Large intestine (tissue), 3 donors: Measurements from ENCODE around the gene VTN. TPM values are rescaled to one million over a fixed set of nuclear protein-coding genes. Genes with fewer than 3 reads are reported as not detected.

Experiments
- DNase-seq, 2 donors: peaks; one replicate each; pipeline versions ENCODE4 v3.0.0 to v3.0.0-alpha.2; 2013
- H3K27ac ChIP-seq: one replicate; pipeline ENCODE4 v1.5.1; 2013; ENCODE audit warnings: low read length
- H3K27me3 ChIP-seq: 2 replicates; pipeline ENCODE4 v1.6.1; 2013; ENCODE audit warnings: low read length; ENCODE audit not compliant: control insufficient read depth, insufficient read depth
- H3K36me3 ChIP-seq: 2 replicates; pipeline ENCODE4 v1.6.1; 2013; ENCODE audit warnings: low read length; ENCODE audit not compliant: control insufficient read depth, insufficient read depth
- H3K4me1 ChIP-seq: one replicate; pipeline ENCODE4 v1.6.1; 2013; ENCODE audit warnings: low read length; ENCODE audit not compliant: control insufficient read depth, insufficient read depth
- H3K4me3 ChIP-seq: one replicate; pipeline ENCODE4 v1.5.1; 2013; ENCODE audit warnings: low read length
- H3K9me3 ChIP-seq: one replicate; pipeline ENCODE4 v1.6.1; 2013; ENCODE audit warnings: mild to moderate bottlenecking, low read depth, low read length, moderate library complexity; ENCODE audit not compliant: control insufficient read depth
- WGBS: methylation state at CpG from one replicate; pipeline ENCODE4 v1.1.5; 2013; ENCODE audit warnings: low lambda C conversion rate; ENCODE audit not compliant: insufficient coverage; 5-methylcytosine and 5-hydroxymethylcytosine counted together
- polyA plus RNA-seq: library from polyadenylated mRNA; unstranded; fragments of 120-200 nt; gene quantifications from one replicate; pipeline ENCODE4 v1.2.1, GENCODE V29; 2013

Gene VTN
- polyA plus RNA-seq, 1 donor = 12.2 TPM

- no peaks in the 10 kb centered on the region for H3K27me3 ChIP-seq
- H3K9me3 ChIP-seq = peaks cover 2% of the 10 kb centered on the region
- peak within 1 kb of the TSS; percentile 87 for H3K4me3 ChIP-seq
- peak within 1 kb of the TSS; percentile 77 for H3K27ac ChIP-seq
- WGBS = no CpG with 5 or more reads among the region's 70 CpGs
- peaks cover 50% of the 10 kb centered on the region for H3K4me1 ChIP-seq
- peak; percentile 65 to 83 for DNase-seq
- peaks cover 19% of the 10 kb centered on the region for H3K36me3 ChIP-seq
These were observed 35.7 kb upstream of the VTN start, which contains the start of gene SLC46A1 for GRCh38 chr17:28405632-28406472. Gene SLC46A1 (minus strand): TSS chr17:28406212. CDS start chr17:28406114, 98 bp downstream.

DNA sequence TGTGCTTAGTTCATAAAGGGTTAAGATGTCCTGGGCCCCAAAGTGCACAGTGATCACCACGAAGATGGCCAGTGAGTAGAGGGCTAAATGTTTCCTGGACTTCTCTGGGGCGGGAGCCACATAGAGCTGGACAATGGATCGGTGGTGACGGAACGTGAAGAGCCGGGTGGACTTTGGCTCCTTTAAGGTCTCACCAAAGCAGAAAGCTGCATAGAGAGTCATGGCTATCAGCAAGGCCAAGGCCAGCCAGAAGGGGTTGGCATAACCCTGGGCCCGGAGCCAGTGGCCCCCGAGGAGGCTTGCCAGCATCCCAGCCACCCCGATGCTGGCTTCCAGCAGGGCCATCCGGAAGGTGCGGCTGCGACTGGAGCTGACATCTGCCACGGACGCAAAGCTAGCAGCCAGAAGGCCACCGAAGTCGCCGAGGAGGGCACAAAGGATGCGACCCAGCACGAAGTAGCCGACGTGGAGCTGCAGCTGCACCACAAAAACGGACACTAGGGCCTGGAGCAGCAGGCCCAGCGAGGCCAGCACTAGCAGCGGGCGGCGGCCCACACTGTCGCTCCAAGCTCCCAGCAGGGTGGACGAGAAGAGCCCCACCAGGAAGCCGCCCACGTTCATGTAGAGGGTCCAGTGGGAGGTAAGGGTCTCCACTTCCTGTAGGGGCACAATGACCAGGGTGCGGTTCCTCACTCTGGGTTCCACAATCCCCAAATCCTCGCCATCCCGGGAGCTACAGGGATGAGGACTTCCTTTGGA is 34.9 kb upstream of the VTN start:
- H3K27ac ChIP-seq = peak overlapping the region; percentile 77
- peaks cover 2% of the 10 kb centered on the region for H3K9me3 ChIP-seq
- peak in 1 of 2 donors; percentile 45 for DNase-seq
- peaks cover 50% of the 10 kb centered on the region for H3K4me1 ChIP-seq
- WGBS = no CpG with 5 or more reads among the region's 33 CpGs
- peaks cover 27% of the 10 kb centered on the region for H3K36me3 ChIP-seq
- H3K4me3 ChIP-seq = peak overlapping the region; percentile 87
- H3K27me3 ChIP-seq = no peaks in the 10 kb centered on the region

DNA sequence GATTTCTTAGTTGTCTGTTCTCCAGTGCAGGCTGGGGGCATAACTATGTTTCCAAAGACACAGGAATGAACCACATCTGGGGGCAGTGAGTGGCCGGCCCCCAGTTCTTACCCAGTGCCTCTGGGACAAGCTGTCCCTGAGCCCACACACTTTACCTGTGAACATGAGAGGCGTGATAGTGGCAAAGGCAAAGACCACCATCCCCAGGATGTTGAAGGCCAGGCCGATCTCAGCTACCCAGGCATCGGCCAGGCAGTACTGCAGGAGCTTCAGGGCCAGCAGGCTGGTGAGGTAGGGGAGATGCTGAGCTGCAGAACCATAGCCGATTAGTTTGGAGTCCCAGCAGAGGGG is 34.3 kb upstream of the VTN start:
- peaks cover 33% of the 10 kb centered on the region for H3K36me3 ChIP-seq
- WGBS = no CpG with 5 or more reads among the region's 5 CpGs

DNA sequence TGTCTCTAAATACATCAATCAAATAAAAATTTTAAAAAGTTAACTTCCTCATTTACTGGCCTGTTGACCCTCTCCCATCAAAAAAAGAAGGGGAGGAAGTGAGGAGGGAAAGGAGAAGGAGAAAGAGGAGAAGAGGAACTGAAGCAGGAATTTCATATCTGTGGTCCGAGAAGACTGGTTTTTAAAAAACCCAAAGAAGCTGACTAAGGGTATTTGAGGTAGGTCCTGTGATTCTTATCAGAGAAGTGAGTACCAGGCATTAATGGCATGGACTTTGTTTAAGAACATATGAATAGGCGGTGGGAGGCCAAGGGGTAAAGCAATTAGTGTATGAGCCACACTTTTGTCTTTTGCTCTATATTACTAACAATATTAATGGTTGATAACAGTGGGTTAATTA is 33.9 kb upstream of the VTN start:
- Histone ChIP-seq H3K4me3 (peak overlapping the region; percentile 87), H3K27ac (peak overlapping the region; percentile 77), H3K4me1 (peaks cover 56% of the 10 kb centered on the region), H3K27me3 (no peaks in the 10 kb centered on the region), H3K36me3 (peaks cover 37% of the 10 kb centered on the region), H3K9me3 (peaks cover 2% of the 10 kb centered on the region)
- DNase-seq = peak in 1 of 2 donors; percentile 40
- WGBS = 0% methylated on average over 1 of the region's 2 CpGs

More for the DNA sequence above, 34.3 kb upstream of the VTN start:
- H3K9me3 ChIP-seq = peaks cover 2% of the 10 kb centered on the region
- no peaks in the 10 kb centered on the region for H3K27me3 ChIP-seq
- peak overlapping the region; percentile 77 for H3K27ac ChIP-seq
- H3K4me3 ChIP-seq = peak overlapping the region; percentile 87
- H3K4me1 ChIP-seq = peaks cover 52% of the 10 kb centered on the region
- no peak for DNase-seq

DNA sequence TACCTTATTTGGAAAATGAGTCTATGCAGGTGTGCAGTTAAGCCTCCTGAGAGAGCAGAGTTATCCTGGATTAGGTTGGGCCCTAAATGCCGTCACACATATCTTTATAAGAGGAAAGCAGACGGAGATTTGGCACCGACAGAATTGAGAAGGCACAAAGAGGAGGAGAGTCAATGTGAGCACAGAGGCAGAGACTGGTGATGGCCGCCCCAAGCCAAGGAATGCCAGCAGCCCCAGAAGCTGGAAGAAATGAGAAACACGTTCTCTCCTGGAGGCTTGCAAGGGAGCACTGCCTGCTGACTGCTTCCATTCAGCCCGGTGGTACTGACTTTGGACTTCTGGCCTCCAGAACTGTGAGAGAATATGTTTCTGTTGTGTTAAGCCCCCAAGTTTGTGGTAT is 32.7 kb upstream of the VTN start:
- 100% methylated on average over 2 of the region's 6 CpGs for WGBS
- peaks cover 59% of the 10 kb centered on the region for H3K4me1 ChIP-seq
- H3K9me3 ChIP-seq = peaks cover 2% of the 10 kb centered on the region
- no peak for DNase-seq
- H3K4me3 ChIP-seq = no peak overlapping the region
- no peak overlapping the region for H3K27ac ChIP-seq
- peaks cover 45% of the 10 kb centered on the region for H3K36me3 ChIP-seq
- H3K27me3 ChIP-seq = no peaks in the 10 kb centered on the region

- no CpG with 5 or more reads among the region's 3 CpGs for WGBS
- Histone ChIP-seq H3K9me3 (peaks cover 2% of the 10 kb centered on the region), H3K27ac (no peak overlapping the region), H3K27me3 (no peaks in the 10 kb centered on the region), H3K36me3 (peaks cover 51% of the 10 kb centered on the region), H3K4me3 (no peak overlapping the region), H3K4me1 (peaks cover 59% of the 10 kb centered on the region)
- no peak for DNase-seq
These were observed 32.1 kb upstream of the VTN start for GRCh38 chr17:28402224-28402630.

DNA sequence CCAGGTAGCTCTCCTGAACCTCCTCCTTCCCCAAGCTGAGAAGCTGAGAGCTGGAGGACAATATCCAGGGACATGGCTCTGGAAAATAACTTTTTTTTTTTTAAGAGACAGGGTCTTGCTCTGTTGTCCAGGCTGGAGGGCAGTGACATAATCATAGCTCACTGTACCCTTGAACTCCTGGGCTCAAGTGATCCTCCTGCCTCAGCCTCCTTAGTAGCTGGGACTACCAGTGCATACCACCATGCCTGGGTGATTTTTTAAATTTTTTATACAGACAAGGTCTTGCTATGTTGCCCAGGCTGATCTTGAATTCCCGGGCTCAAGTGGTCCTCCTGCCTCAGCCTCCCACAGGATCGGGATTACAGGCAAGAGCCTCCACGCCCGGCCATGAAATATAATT is 29.7 kb upstream of the VTN start:
- H3K27ac ChIP-seq = peak overlapping the region; percentile 53
- no peak for DNase-seq
- H3K9me3 ChIP-seq = no peaks in the 10 kb centered on the region
- H3K36me3 ChIP-seq = peaks cover 68% of the 10 kb centered on the region
- no CpG with 5 or more reads among the region's 4 CpGs for WGBS
- H3K4me1 ChIP-seq = peaks cover 68% of the 10 kb centered on the region
- H3K27me3 ChIP-seq = no peaks in the 10 kb centered on the region
- H3K4me3 ChIP-seq = no peak overlapping the region

DNA sequence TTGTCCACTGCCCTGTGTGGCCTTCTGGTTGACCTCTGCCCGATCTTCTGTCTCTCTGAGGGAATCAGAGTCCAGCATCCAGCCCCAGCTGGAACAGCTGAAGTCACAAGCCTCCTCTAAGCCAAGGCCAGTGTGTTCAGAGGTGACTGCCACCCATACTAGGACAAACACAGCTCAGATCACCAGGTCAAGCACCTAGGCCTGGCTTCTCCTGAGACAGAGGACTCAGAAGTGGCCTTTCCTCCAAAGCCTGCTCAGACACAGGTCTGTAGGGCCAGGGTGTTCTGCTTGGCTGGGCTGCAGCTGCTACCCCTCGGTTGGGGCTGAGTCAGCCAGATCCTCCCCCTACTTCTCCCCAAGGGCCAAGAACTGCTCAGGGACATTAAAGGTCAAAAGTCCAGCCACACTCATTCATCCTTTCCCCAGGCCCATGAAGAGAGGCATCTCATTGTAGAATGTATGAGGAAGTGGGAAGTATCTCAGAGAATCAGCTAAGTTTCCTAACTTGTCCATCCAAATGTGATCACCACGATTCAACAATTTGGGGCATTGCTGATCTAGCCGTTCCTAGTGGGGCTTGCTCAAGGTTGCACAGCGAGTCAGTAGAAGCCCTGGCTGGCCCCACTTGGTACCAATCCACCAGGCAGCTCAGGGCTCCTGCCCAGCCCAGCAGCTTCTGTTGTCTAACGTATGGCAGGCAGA is 28.3 kb upstream of the VTN start:
- no peaks in the 10 kb centered on the region for H3K9me3 ChIP-seq
- H3K4me3 ChIP-seq = no peak overlapping the region
- H3K27ac ChIP-seq = peak overlapping the region; percentile 53
- H3K36me3 ChIP-seq = peaks cover 68% of the 10 kb centered on the region
- peak in 1 of 2 donors; percentile 57 for DNase-seq
- no peaks in the 10 kb centered on the region for H3K27me3 ChIP-seq
- H3K4me1 ChIP-seq = peaks cover 64% of the 10 kb centered on the region
- WGBS = no CpG with 5 or more reads among the region's 6 CpGs

DNA sequence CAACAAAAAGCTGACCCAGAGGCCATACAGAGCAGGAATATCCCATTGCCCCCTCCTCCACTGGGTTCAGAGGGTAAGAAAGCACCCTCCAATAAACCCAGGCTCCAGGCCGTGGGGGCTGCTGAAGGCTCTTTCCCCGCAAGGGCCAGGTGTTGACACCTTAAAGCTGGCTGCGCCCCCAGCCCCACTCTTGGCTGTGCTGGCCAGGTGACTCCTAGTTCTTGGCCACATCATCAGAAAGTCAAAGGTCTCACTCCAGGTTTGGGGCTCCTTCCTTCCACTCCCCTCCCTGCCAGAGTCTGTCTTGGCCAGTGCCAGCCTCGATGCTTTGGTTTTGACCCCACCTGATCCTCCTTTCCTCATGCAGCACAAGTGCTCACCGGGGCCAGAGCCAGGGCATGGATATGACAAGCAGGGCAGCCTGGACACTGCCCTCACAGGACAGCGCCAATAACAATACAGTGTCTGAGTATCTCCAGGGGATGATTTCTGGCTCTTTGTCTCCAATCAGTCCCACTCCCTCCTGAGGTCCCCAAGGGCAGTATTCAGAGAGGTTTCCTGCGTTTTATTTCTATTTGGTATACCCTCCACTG is 27.7 kb upstream of the VTN start:
- no peaks in the 10 kb centered on the region for H3K27me3 ChIP-seq
- H3K36me3 ChIP-seq = peaks cover 71% of the 10 kb centered on the region
- WGBS = no CpG with 5 or more reads among the region's 7 CpGs
- H3K4me3 ChIP-seq = no peak overlapping the region
- DNase-seq = no peak
- peak overlapping the region; percentile 53 for H3K27ac ChIP-seq
- H3K4me1 ChIP-seq = peaks cover 63% of the 10 kb centered on the region
- H3K9me3 ChIP-seq = no peaks in the 10 kb centered on the region

GRCh38 chr17:28397275-28397674 is 27.2 kb upstream of the VTN start:
- Histone ChIP-seq H3K36me3 (peaks cover 71% of the 10 kb centered on the region), H3K4me1 (peaks cover 65% of the 10 kb centered on the region), H3K27me3 (no peaks in the 10 kb centered on the region), H3K27ac (peak overlapping the region; percentile 53), H3K9me3 (no peaks in the 10 kb centered on the region), H3K4me3 (no peak overlapping the region)
- DNase-seq = no peak
- no CpG with 5 or more reads among the region's 3 CpGs for WGBS
